Thyroid gland (tissue), 4 donors: ENCODE measurements around the gene CCDC149. TPM values are rescaled to one million over a fixed set of nuclear protein-coding genes. Genes with fewer than 3 reads are reported as not detected.

ENCODE experiments used
- DNase-seq, 2 donors: peaks; one replicate each; pipeline ENCODE4 v3.0.0-alpha.2; 2019
- H3K27ac ChIP-seq, 3 donors: fragments of 200-600 bp; sonication (generic); 1 replicate in 2 of 3; 2 replicates in 1 of 3; pipeline ENCODE4 v1.5.1; 2016 to 2019; ENCODE audit warnings: mild to moderate bottlenecking in 1 of 3, moderate library complexity in 1 of 3
- H3K27me3 ChIP-seq: fragments of 200-600 bp; sonication (generic); one replicate; pipeline ENCODE4 v1.5.1; 2019
- H3K36me3 ChIP-seq, 2 donors: fragments of 200-600 bp; sonication (generic); one replicate each; pipeline ENCODE4 v1.5.1; 2016 to 2019
- H3K4me1 ChIP-seq, 2 donors: fragments of 200-600 bp; sonication (generic); one replicate each; pipeline ENCODE4 v1.5.1; 2017 to 2019
- H3K4me3 ChIP-seq, 3 donors: fragments of 200-600 bp; sonication (generic); replicated peaks in 1 of 3; 1 replicate in 2 of 3; 2 replicates in 1 of 3; pipeline ENCODE4 v1.5.1; 2016; ENCODE audit warnings: mild to moderate bottlenecking in 1 of 3
- H3K9me3 ChIP-seq: fragments of 200-600 bp; sonication (generic); one replicate; pipeline ENCODE4 v1.5.1; 2017
- CTCF ChIP-seq, 6 experiments: fragments of 200-600 bp in 3 of 6; fragments of 450-650 bp in 3 of 6; sonication (generic) in 3 of 6; IDR thresholded peaks; one replicate each; pipeline ENCODE4 v1.5.1; 2016 to 2019; ENCODE audit warnings: antibody characterized with exemption in 6 of 6, mild to moderate bottlenecking in 2 of 6, inconsistent platforms in 1 of 6, moderate library complexity in 1 of 6
- POLR2A ChIP-seq, 2 donors: fragments of 450-650 bp; IDR thresholded peaks; one replicate each; pipeline ENCODE4 v1.6.1; 2017; ENCODE audit warnings: antibody characterized with exemption in 2 of 2, mild to moderate bottlenecking in 2 of 2, moderate library complexity in 1 of 2
- WGBS, 2 donors: methylation state at CpG; one replicate each; pipeline ENCODE4 v1.1.5; 2017; 5-methylcytosine and 5-hydroxymethylcytosine counted together
- intact Hi-C: fragments of 100-400 bp; cut with DNase I; formaldehyde crosslinking; loops from one replicate; pipeline ENCODE4 v1.15.1; 2023
- total RNA-seq, 4 donors: library from RNA; depleted of rRNA; stranded (reverse); fragments of >200 nt; gene quantifications; one replicate each; pipeline ENCODE4 v1.2.3, GENCODE V29; 2016

CCDC149 gene
- total RNA-seq, result 10 to 100 TPM; 19.3 to 29.2 (median 21.8) TPM

DNA sequence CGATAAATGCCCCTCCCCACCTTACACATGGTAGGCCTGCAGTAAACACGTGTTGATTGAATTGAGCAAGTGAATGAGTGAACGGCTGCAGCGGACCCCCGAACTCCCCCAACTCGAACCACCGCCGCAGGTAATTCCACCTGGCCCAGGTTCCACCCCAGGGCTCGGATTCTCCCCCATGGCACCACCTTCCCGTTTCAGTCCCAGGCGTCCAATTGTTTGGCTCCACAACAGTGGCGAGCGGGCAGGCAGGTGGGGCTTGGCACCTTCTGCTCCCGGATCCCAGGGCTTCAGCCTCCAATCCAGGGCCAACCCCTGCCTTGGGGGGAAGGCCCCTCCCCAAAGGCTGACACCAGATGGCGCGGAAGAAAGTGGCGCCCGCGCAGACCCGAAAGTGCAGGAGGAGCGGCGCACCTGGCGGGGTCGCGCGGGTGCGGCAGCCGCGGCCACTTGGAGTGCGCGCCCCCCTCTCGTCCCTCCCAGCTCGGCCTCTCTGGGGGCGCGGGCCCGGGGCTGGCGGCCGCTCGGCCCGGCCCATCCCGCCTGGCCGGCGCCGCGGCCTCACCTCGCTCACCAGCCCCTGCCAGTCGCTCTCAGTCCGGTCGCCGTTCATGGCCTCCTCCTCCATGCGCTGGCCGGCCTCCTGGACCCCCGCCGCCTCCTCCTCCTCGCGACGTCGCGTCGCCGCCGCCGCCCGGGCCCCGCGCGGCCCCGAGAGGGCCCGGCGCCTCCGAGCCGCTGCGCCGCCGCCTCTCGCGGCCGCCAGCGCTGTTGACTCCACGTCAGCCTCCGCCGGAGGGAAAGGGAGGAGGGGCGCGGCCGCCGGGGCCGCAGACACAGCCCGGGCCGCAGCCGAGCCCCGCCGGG lies at the start of gene CCDC149:
TSS of gene CCDC149 (minus strand) at position 791 of the 867 bp plus-strand sequence. CDS start at position 613, 178 bp downstream.
- H3K4me1 ChIP-seq, result peaks cover 13 to 15% of the 10 kb centered on the region in 2 donors
- intact Hi-C loops, result loop anchor here (5.0 to 10.0 kb wide), 2 partner anchors 65 to 118 kb away; partner anchors contain the start of gene SOD3
- TF ChIP-seq POLR2A (IDR thresholded peaks at IDR 0.05) (peak; percentile 50 to 96), CTCF (IDR thresholded peaks at IDR 0.05) (peak in 1 of 6 experiments; percentile 21)
- no peaks in the 10 kb centered on the region for H3K9me3 ChIP-seq
- no peaks in the 10 kb centered on the region for H3K27me3 ChIP-seq
- DNase-seq, result peak; percentile 94 to 95
- peak within 1 kb of the TSS; percentile 86 to 90 (median 90) for H3K27ac ChIP-seq
- H3K4me3 ChIP-seq, result peak within 1 kb of the TSS; percentile 24 to 51 (median 50)
- WGBS, 2 donors, result 15 to 26% methylated on average over 11 to 13 of the region's 92 CpGs
- H3K36me3 ChIP-seq, result peaks cover 7 to 13% of the 10 kb centered on the region in 2 donors

DNA sequence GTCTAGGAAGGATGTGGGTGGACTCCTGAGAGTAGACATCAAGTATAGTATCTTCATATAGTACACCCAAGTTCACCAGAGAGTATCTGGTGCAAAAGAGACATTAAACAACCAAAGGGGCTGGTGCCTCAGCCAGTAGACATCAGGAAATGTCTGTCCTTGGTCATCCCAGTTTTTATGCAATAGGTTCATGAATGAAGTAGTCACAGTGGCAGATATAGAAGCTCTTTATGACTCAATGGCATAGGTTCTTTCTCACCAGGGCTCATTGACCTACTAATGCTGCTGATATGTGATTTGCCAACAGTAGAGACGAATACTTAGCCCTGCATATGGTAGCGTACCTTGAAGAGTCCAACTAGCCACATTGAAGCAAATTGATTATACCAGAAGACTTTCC lies 45.0 kb upstream of the CCDC149 start:
- DNase-seq, result no peak
- intact Hi-C loops, result no loop called here
- WGBS, 2 donors, result 92 to 94% methylated on average over 2 of the region's 2 CpGs
- no peaks in the 10 kb centered on the region for H3K9me3 ChIP-seq
- no peaks in the 10 kb centered on the region for H3K36me3 ChIP-seq
- H3K27me3 ChIP-seq, result no peaks in the 10 kb centered on the region
- TF ChIP-seq POLR2A (IDR thresholded peaks at IDR 0.05) (no peak), CTCF (IDR thresholded peaks at IDR 0.05) (no peak)
- no peaks in the 10 kb centered on the region for H3K4me1 ChIP-seq
- no peak overlapping the region for H3K27ac ChIP-seq
- H3K4me3 ChIP-seq, result no peak overlapping the region

DNA sequence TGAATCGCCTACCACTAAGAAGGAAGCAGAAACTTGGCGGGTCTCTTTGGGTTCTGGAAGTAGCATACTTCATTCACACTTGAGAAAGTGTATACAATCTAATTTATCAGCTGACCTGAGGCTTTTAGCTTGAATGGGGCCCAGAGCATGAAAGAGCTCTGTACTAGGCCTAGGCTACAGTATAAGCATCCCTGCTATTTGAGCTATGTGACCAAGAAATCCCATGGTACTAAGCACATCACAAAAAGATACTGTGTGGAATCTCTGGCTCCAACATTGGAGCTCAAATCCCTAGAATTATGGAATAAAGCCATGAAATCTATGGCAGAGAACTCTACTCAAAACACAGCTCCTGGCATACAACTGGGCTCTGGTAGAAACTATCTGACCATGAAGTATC lies 43.9 kb upstream of the CCDC149 start:
- Histone ChIP-seq H3K36me3 (no peaks in the 10 kb centered on the region), H3K27ac (no peak overlapping the region), H3K27me3 (no peaks in the 10 kb centered on the region), H3K9me3 (no peaks in the 10 kb centered on the region), H3K4me3 (no peak overlapping the region), H3K4me1 (no peaks in the 10 kb centered on the region)
- DNase-seq, result no peak
- WGBS, 2 donors, result 97 to 100% methylated on average over 2 of the region's 2 CpGs
- TF ChIP-seq POLR2A (IDR thresholded peaks at IDR 0.05) (no peak), CTCF (IDR thresholded peaks at IDR 0.05) (no peak)
- intact Hi-C loops, result no loop called here

DNA sequence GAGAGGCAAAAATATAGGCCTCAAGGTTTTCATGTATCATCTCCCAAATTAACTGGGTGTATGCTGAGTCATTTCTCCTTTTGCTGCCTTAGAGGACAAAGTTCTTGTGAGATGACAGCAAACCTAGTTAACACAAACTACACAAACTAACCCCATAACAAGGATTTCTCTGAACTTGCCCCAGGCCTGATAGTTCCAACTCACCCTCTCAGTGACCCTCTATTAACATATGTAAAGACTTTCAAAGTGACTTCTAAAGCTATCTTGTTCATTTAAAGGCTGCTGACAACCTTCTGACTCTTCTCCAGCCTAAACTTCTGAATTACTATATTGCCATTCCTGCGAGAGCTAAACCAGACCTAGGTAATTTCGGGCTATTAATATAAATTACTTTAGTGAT lies 43.2 kb upstream of the CCDC149 start:
- Histone ChIP-seq H3K27ac (no peak overlapping the region), H3K36me3 (no peaks in the 10 kb centered on the region), H3K27me3 (no peaks in the 10 kb centered on the region), H3K4me3 (no peak overlapping the region), H3K9me3 (no peaks in the 10 kb centered on the region), H3K4me1 (no peaks in the 10 kb centered on the region)
- TF ChIP-seq POLR2A (IDR thresholded peaks at IDR 0.05), result no peak
- DNase-seq, result no peak
- intact Hi-C loops, result no loop called here
- 92 to 98% methylated on average over 2 of the region's 2 CpGs for WGBS, 2 donors

GRCh38 chr4:24952667-24953066 lies 39.8 kb upstream of the CCDC149 start:
- intact Hi-C loops, result no loop called here
- TF ChIP-seq CTCF (IDR thresholded peaks at IDR 0.05) (no peak), POLR2A (IDR thresholded peaks at IDR 0.05) (no peak)
- Histone ChIP-seq H3K9me3 (no peaks in the 10 kb centered on the region), H3K27me3 (no peaks in the 10 kb centered on the region), H3K36me3 (no peaks in the 10 kb centered on the region), H3K27ac (no peak overlapping the region), H3K4me1 (no peaks in the 10 kb centered on the region), H3K4me3 (no peak overlapping the region)
- DNase-seq, result no peak
- 91 to 92% methylated on average over 4 of the region's 4 CpGs for WGBS, 2 donors
